MM.1S (cell line): Measurements from ENCODE around the gene USP24.

Source experiments
- EZH2phosphoT487 ChIP-seq: fragments of 300-600 bp; sonication (generic); IDR thresholded peaks from 2 replicates; pipeline ENCODE4 v1.6.1; 2018; ENCODE audit warnings: antibody characterized with exemption, low read length
- TF ChIP-seq, protein P1 (sequence below): fragments of 300-600 bp; sonication (generic); IDR thresholded peaks from 2 replicates; pipeline ENCODE4 v1.5.1; 2016; ENCODE audit warnings: antibody characterized with exemption, low read length, mixed read lengths

DNA sequence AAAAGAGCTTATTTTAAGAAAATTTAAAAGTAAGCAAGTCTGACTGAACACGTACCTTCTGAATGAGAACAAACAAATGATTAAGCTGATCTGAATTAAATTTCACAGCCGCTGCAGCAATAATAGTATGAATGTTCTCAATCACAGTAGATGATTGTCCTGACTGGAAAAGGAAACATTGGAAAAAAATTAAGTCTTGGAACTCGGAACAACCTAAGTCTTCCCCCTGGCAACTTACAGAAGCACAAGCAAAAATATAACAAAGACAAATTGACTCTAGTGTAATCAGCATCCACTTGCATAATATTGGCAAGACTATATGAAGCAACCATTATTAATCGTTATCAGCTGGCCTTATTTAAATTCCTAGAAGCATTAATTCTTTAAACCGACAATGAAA, 60.5 kb downstream of the USP24 start:
- TF ChIP-seq, protein P1, sequence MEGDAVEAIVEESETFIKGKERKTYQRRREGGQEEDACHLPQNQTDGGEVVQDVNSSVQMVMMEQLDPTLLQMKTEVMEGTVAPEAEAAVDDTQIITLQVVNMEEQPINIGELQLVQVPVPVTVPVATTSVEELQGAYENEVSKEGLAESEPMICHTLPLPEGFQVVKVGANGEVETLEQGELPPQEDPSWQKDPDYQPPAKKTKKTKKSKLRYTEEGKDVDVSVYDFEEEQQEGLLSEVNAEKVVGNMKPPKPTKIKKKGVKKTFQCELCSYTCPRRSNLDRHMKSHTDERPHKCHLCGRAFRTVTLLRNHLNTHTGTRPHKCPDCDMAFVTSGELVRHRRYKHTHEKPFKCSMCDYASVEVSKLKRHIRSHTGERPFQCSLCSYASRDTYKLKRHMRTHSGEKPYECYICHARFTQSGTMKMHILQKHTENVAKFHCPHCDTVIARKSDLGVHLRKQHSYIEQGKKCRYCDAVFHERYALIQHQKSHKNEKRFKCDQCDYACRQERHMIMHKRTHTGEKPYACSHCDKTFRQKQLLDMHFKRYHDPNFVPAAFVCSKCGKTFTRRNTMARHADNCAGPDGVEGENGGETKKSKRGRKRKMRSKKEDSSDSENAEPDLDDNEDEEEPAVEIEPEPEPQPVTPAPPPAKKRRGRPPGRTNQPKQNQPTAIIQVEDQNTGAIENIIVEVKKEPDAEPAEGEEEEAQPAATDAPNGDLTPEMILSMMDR = no peak
- no peak for TF ChIP-seq EZH2phosphoT487
